GM12875 (cell line): ENCODE results near the gene LOXHD1.

Source experiments
- H3K4me3 ChIP-seq: one replicate; pipeline ENCODE4 v1.5.1; 2011; ENCODE audit warnings: low read depth, low read length, control low read depth
- CTCF ChIP-seq: IDR thresholded peaks from 2 replicates; pipeline ENCODE4 v1.5.1; 2011; ENCODE audit warnings: low read depth, mild to moderate bottlenecking, control low read depth, inconsistent platforms, low read length, moderate library complexity, borderline replicate concordance; ENCODE audit not compliant: insufficient read depth

LOXHD1 gene

GRCh38 chr18:46629361-46629760, 27.7 kb downstream of the LOXHD1 start:
- no peak for TF ChIP-seq CTCF
- H3K4me3 ChIP-seq: no peak overlapping the region

GRCh38 chr18:46628206-46628605, 28.8 kb downstream of the LOXHD1 start:
- H3K4me3 ChIP-seq: no peak overlapping the region
- no peak for TF ChIP-seq CTCF

- H3K4me3 ChIP-seq: no peak overlapping the region
- TF ChIP-seq CTCF: no peak
Measured at GRCh38 chr18:46627136-46627535, 29.9 kb downstream of the LOXHD1 start.

GRCh38 chr18:46625069-46625468, 32.0 kb downstream of the LOXHD1 start:
- H3K4me3 ChIP-seq: no peak overlapping the region
- TF ChIP-seq CTCF: no peak

GRCh38 chr18:46624127-46624526, 32.9 kb downstream of the LOXHD1 start:
- no peak overlapping the region for H3K4me3 ChIP-seq
- no peak for TF ChIP-seq CTCF

- no peak for TF ChIP-seq CTCF
- H3K4me3 ChIP-seq: no peak overlapping the region
Measured at GRCh38 chr18:46623541-46623940, 33.5 kb downstream of the LOXHD1 start.

- no peak overlapping the region for H3K4me3 ChIP-seq
- TF ChIP-seq CTCF: no peak
Measured at GRCh38 chr18:46622999-46623398, 34.0 kb downstream of the LOXHD1 start.
